Activated T-helper 2 cell treated with anti-CD3 and anti-CD28 coated beads, Interferon-gamma antibody, Interleukin-2, Interleukin-4, amounts not matched to agents 10 μg/mL and 5 μg/mL and 100 μg/mL, durations not matched to agents 14 hours and 24 hours and 36 hours (primary cell): ENCODE results near the gene DRD4. TPM values are rescaled to one million over a fixed set of nuclear protein-coding genes. Genes with fewer than 3 reads are reported as not detected.
"Not testable (repeated sequence)": the region's sequence is repeated elsewhere in the genome, so short reads cannot be mapped to it uniquely, and the experiment has no call there.

Experiments used
- DNase-seq: peaks from one replicate; pipeline ENCODE4 v3.0.0; 2021; ENCODE audit warnings: low spot score
- H3K27ac Mint-ChIP-seq: one replicate; pipeline ENCODE4 v1.8.0; 2021; ENCODE audit warnings: mixed read lengths
- H3K27me3 Mint-ChIP-seq: one replicate; pipeline ENCODE4 v1.8.0; 2021; ENCODE audit warnings: low read depth, mixed read lengths
- H3K36me3 Mint-ChIP-seq: one replicate; pipeline ENCODE4 v1.8.0; 2021; ENCODE audit warnings: low read depth, mixed read lengths
- H3K4me1 Mint-ChIP-seq: one replicate; pipeline ENCODE4 v1.8.0; 2021; ENCODE audit warnings: low read depth, mixed read lengths
- H3K4me3 Mint-ChIP-seq: one replicate; pipeline ENCODE4 v1.8.0; 2021; ENCODE audit warnings: low read depth, mild to moderate bottlenecking, moderate library complexity, mixed read lengths
- H3K9me3 Mint-ChIP-seq: one replicate; pipeline ENCODE4 v1.8.0; 2021; ENCODE audit warnings: mixed read lengths
- intact Hi-C: fragments of 100-400 bp; cut with micrococcal nuclease; formaldehyde crosslinking; loops from one replicate; pipeline ENCODE4 v1.15.1; 2023
- total RNA-seq: library from RNA; stranded (reverse); gene quantifications from 2 replicates; pipeline ENCODE4 v1.2.3, GENCODE V29; 2022

DRD4 gene
- total RNA-seq, 1 donor from 2014 or later: 0.30 TPM

DNA sequence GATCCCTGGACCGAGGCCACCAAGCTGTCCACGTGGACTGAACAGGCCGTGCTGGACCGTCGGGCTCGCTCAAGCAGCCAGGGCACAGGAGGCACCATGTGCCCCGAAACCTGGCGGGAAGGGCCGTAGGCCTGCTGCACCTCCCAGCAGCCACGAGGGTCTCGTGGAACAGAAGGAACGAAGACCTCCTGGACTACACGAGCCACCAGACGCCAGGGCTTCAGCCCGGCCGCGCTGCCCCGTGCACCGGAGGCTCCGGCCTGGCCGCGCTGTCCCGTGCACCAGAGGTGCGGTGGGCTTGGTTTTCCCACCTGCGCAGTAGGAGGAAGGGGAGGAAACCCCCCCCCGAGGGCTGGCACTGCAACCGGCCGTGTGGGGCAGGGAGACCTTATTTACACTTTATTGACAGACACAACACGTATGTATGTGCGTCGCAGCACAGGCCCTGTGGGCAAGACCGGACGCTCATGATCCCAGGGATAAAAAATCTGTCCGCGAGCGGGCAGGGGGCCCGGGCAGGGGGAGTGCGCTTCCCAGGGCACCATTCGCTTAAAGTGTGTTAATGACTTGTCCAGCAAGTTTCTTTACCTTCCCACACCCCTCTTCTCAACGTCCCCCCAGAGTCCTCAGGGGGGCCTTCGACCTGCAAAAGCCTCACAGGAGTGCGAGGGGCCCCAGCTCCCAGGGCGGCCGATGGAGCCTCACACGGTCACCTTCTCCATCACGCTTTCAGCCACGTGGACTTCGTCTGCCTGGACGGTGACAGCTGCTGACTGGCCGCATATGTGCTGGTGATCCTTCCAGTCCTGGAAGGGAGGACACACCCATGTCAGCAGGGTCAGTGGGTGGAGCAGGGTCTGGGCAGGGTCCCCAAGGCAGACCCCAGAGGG, 7.0 kb downstream of the DRD4 start:
- H3K4me1 Mint-ChIP-seq: no peaks in the 10 kb centered on the region
- H3K27me3 Mint-ChIP-seq: peaks cover 3% of the 10 kb centered on the region
- H3K4me3 Mint-ChIP-seq: no peak overlapping the region
- DNase-seq: no peak
- peaks cover 10% of the 10 kb centered on the region for H3K36me3 Mint-ChIP-seq
- H3K27ac Mint-ChIP-seq: no peak overlapping the region
- H3K9me3 Mint-ChIP-seq: no peaks in the 10 kb centered on the region
- intact Hi-C loops: no loop called here

DNA sequence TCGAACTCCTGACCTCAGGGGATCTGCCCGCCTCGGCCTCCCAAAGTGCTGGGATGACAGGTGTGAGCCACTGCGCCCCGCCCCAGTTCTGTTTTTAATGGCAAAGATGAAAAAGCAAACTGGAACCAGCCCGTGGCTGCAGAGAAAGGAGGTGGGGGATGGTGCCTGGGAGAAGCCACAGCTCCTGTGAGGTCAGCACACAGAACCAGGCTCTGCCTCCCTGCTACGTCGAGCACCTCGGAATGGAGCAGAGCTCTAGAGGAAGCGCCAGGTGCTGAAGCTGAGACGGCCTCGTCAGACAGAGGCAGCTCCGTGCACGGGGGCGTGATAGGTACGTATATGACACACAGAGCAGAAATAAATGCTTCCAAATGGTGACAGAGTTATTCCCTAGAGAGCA, 8.5 kb downstream of the DRD4 start:
- intact Hi-C loops: no loop called here
- Mint-ChIP-seq H3K27ac (no peak overlapping the region), H3K36me3 (peaks cover 13% of the 10 kb centered on the region)

DNA sequence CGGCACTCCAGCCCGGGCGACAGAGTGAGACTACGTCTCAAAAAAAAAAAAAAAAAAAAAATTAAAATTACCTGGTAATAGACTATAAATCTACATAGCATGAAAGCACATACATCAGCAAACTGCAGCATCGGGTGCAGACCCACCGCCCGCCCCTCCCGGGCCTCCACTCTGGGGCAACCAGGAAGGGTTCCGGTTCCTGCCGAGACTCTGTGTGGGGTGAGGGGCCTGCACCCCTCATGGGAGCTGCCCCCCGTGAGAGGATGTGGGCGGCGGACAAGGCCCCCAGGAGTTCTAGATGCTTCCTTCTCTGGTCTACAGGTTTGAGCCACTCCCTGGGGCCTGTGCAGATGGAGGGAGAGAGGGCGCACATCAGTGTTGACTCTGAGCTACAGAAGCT, 9.1 kb downstream of the DRD4 start:
- no peak for DNase-seq
- no peaks in the 10 kb centered on the region for H3K9me3 Mint-ChIP-seq
- H3K4me3 Mint-ChIP-seq: no peak overlapping the region
- no peaks in the 10 kb centered on the region for H3K27me3 Mint-ChIP-seq
- H3K4me1 Mint-ChIP-seq: no peaks in the 10 kb centered on the region
- peaks cover 17% of the 10 kb centered on the region for H3K36me3 Mint-ChIP-seq
- intact Hi-C loops: no loop called here
- H3K27ac Mint-ChIP-seq: no peak overlapping the region

More for the DNA sequence above, 8.5 kb downstream of the DRD4 start:
- Mint-ChIP-seq H3K4me1 (no peaks in the 10 kb centered on the region), H3K9me3 (no peaks in the 10 kb centered on the region), H3K4me3 (no peak overlapping the region), H3K27me3 (no peaks in the 10 kb centered on the region)
- no peak for DNase-seq

DNA sequence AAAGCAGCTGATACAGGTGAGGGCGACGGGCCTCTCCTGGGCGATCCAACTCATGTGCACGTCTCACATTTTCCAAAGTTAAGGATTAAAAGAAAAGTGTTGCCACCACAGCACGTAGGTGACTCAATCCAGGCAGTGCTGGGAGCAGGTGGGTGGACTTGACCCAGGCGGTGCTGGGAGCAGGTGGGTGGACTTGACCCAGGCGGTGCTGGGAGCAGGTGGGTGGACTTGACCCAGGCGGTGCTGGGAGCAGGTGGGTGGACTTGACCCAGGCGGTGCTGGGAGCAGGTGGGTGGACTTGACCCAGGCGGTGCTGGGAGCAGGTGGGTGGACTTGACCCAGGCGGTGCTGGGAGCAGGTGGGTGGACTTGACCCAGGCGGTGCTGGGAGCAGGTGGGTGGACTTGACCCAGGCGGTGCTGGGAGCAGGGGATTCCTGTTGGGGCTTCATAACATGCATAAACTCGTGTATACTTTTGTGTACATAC, 10.6 kb downstream of the DRD4 start:
- intact Hi-C loops, H3K4me3 Mint-ChIP-seq, DNase-seq, H3K4me1 Mint-ChIP-seq, H3K27ac Mint-ChIP-seq, H3K9me3 Mint-ChIP-seq, H3K27me3 Mint-ChIP-seq: not testable (repeated sequence)
- peaks cover 24% of the 10 kb centered on the region for H3K36me3 Mint-ChIP-seq

DNA sequence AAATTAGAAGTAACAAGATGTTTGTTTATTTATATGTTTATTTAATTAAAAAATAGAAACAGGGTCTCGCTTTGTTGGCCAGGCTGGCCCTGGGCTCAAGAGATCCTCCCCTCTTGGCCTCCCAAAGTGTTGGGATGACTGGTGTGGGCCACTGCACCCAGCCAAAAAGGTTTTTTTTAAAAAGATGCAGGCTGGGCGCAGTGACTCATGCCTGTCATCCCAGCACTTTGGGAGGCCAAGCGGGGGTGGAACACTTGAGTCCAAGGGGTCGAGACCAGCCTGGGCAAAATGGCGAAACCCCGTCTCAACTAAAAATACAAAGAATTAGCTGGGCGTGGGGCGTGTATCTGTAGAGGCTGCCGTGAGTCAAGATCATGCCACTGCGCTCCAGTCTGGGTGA, 13.4 kb downstream of the DRD4 start:
- no peak overlapping the region for H3K4me3 Mint-ChIP-seq
- peaks cover 30% of the 10 kb centered on the region for H3K36me3 Mint-ChIP-seq

DNA sequence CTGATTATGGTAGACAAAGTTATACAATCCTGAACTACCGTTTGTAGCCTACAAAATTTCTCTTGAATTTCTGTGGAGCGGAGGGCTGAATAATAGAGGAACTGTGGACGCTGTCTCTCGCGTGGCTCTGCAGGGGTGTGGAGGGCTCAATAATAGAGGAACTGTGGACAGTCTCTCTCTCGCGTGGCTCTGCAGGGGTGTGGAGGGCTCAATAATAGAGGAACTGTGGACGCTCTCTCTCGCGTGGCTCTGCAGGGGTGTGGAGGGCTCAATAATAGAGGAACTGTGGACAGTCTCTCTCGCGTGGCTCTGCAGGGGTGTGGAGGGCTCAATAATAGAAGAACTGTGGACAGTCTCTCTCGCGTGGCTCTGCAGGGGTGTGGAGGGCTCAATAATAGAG, 16.1 kb downstream of the DRD4 start:
- H3K27me3 Mint-ChIP-seq, intact Hi-C loops, DNase-seq, H3K4me3 Mint-ChIP-seq, H3K27ac Mint-ChIP-seq, H3K9me3 Mint-ChIP-seq, H3K4me1 Mint-ChIP-seq: not testable (repeated sequence)
- peaks cover 29% of the 10 kb centered on the region for H3K36me3 Mint-ChIP-seq

More for the DNA sequence above, 13.4 kb downstream of the DRD4 start:
- DNase-seq: no peak
- Mint-ChIP-seq H3K4me1 (no peaks in the 10 kb centered on the region), H3K9me3 (no peaks in the 10 kb centered on the region), H3K27ac (no peak overlapping the region), H3K27me3 (no peaks in the 10 kb centered on the region)
- intact Hi-C loops: no loop called here

DNA sequence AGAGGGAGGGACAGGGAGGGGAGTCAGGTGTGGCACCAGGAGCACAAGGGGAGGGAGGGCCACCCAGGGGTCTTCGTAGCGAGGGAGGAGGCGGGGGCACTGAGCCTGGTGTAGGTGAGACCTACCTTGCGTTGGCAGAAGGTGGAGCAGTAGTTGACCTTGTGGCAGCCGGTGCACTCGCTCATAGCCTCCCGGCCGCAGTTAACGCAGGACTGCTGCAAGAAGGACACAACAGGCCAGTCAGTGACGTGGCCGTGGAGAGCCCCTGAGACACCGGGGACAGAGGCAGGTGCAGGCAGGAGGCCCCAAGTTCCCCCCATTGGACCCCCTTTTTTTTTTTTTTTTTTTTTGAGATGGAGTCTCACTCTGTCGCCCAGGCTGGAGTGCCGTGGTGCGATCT, 16.8 kb downstream of the DRD4 start:
- H3K36me3 Mint-ChIP-seq: peaks cover 30% of the 10 kb centered on the region

DNA sequence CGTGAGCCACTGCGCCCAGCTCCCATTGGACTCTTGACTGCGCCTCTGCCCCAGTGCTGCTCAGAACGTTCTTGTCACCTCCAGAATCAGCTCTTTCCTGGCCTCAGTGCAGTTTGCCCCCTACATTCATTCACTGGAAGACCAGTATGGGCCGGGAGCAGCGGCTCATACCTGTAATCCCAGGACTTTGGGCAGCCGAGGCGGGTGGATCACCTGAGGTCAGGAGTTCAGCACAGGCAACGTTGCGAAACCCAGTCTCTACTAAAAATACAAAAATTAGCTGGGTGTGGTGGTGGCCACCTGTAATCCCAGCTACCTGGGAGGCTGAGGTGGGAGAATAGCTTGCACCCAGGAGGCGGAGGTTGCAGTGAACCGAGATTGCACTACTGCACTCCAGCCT, 17.4 kb downstream of the DRD4 start:
- H3K4me3 Mint-ChIP-seq, H3K9me3 Mint-ChIP-seq, DNase-seq, H3K27me3 Mint-ChIP-seq, H3K4me1 Mint-ChIP-seq, H3K27ac Mint-ChIP-seq, intact Hi-C loops: not testable (repeated sequence)
- peaks cover 30% of the 10 kb centered on the region for H3K36me3 Mint-ChIP-seq

More for the DNA sequence above, 16.8 kb downstream of the DRD4 start:
- no peaks in the 10 kb centered on the region for H3K4me1 Mint-ChIP-seq
- DNase-seq: no peak
- H3K9me3 Mint-ChIP-seq: no peaks in the 10 kb centered on the region
- intact Hi-C loops: no loop called here
- H3K4me3 Mint-ChIP-seq: no peak overlapping the region
- no peaks in the 10 kb centered on the region for H3K27me3 Mint-ChIP-seq
- no peak overlapping the region for H3K27ac Mint-ChIP-seq

DNA sequence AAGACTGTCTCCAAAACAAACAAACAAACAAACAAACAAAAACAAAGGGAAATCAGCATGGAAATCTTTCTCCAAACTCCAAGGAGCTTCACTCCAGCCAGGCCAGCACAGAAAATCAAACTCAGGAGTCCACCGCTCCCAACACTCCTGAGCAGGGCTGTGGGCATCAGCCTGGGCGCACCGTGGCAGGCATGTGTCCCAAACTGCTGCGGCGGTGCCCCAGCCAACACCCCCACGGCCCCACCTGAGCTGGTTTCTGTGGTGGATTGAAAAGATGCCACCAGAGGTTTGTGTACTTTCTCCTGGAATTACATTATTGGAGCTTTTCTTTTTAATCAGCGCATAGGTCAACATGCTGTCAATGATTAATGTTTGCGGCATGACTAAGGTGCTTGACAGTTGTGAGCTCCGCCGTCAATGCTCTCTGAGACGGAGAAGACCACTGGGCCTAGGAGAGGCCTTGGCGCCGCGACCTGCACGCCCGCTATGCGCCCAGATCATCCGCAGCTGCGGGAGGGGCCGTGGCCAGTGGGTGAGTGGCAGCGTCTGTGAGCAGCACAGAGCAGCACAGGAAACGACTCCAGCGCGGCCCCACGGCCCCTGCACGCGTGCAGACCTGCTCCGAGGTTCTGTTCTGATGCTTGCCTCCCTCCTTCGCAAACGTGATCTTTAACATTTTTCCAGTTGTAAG, 18.1 kb downstream of the DRD4 start:
- Mint-ChIP-seq H3K27ac (no peak overlapping the region), H3K36me3 (peaks cover 27% of the 10 kb centered on the region), H3K4me1 (no peaks in the 10 kb centered on the region), H3K4me3 (no peak overlapping the region), H3K27me3 (no peaks in the 10 kb centered on the region), H3K9me3 (no peaks in the 10 kb centered on the region)
- DNase-seq: no peak
- intact Hi-C loops: no loop called here

DNA sequence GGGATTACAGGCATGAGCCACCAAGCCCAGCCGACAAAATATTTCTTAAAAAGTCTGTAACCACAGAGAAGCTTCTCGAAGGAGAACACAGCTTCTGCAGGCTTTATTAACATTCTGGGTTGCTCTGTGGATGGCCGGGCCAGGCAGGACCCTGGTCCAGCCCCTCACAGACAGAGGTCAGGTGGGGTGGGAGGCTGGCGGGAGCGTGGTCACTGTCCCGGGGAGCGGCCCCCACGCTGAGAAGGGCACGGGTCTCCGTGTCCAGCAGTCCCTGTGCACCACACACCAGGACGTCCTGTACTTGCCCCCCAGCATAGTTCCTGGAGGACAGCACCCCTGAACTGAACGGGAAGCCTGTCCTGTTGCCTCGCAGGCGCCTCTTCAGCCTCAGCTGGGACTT, 19.4 kb downstream of the DRD4 start:
- DNase-seq: no peak
- intact Hi-C loops: no loop called here
- Mint-ChIP-seq H3K27me3 (no peaks in the 10 kb centered on the region), H3K4me3 (no peak overlapping the region), H3K27ac (no peak overlapping the region), H3K36me3 (peaks cover 20% of the 10 kb centered on the region), H3K4me1 (no peaks in the 10 kb centered on the region), H3K9me3 (no peaks in the 10 kb centered on the region)

DNA sequence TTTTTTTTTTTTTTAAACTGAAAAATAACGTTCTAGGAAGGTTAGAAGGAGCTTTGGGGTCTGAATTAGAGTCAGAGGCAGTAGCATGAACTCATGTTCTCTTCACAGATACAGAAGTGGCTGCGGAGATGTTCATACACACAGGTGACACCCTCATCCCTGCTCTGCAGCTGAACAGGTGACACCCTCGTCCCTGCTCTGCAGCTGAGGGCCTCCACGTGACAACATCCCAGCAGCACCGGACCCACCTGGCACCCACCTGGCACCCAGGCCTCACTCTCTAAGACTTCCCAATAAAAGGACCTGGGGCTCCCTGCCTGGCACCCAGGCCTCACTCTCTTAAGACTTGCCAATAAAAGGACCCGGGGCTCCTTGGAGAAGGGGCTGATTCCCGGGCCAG, 19.8 kb downstream of the DRD4 start:
- no peaks in the 10 kb centered on the region for H3K27me3 Mint-ChIP-seq
- DNase-seq: no peak
- no peak overlapping the region for H3K27ac Mint-ChIP-seq
- H3K36me3 Mint-ChIP-seq: peaks cover 20% of the 10 kb centered on the region
- H3K4me3 Mint-ChIP-seq: no peak overlapping the region
- intact Hi-C loops: no loop called here
- H3K4me1 Mint-ChIP-seq: no peaks in the 10 kb centered on the region
- H3K9me3 Mint-ChIP-seq: no peaks in the 10 kb centered on the region

DNA sequence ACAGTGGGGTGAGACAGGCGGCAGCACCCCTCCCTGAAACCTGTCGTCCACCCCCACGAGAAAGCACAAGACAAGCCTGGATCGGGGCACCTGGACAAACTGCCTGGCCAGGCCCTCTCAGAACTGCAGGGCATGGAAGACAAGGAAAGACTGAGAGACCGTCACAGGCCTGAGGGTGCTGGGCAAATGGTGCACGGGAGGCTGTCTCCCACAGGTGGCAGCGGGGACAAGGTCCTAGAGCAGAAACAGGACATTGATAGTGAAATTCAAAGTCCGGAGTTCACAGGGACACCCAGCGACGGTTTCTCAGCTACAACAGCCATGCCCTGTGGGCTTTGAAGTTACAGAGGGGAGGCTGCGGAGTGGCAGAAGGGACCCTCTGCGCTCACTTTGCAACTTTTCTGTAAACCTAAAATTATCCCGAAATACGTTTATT, 20.6 kb downstream of the DRD4 start:
- H3K4me3 Mint-ChIP-seq: no peak overlapping the region
- no peak for DNase-seq
- intact Hi-C loops: no loop called here
- peaks cover 21% of the 10 kb centered on the region for H3K36me3 Mint-ChIP-seq
- H3K9me3 Mint-ChIP-seq: no peaks in the 10 kb centered on the region
- no peak overlapping the region for H3K27ac Mint-ChIP-seq
- no peaks in the 10 kb centered on the region for H3K4me1 Mint-ChIP-seq
- H3K27me3 Mint-ChIP-seq: no peaks in the 10 kb centered on the region

DNA sequence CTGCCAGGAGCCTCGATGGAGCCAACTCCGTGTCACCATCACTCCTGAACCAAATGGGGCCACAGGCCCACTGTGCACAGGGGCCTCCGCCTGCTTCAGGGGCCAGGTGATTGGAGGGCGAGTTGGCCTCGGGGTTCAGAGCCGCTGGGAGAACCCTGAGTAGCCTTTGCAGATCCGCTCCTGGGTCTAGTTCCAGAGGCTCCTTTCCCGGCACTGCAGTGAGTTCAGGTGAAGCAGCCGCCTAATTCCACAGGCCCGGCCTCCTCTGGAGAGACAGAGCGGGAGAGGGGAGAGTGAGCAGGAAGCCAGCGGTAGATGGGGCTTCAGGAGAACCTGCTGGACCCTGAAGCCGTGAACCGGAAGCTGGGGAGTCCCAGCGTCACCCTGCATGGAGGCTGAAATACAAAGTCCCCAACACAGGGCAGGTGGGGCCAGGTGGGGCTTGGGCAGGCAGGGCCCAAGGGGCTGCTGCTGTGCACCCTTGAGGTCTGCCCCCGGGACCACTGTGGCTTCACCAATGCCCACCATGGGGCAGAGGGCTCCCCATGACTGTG, 22.5 kb downstream of the DRD4 start:
- peaks cover 18% of the 10 kb centered on the region for H3K36me3 Mint-ChIP-seq
- H3K4me1 Mint-ChIP-seq: no peaks in the 10 kb centered on the region
- intact Hi-C loops: no loop called here
- H3K27me3 Mint-ChIP-seq: no peaks in the 10 kb centered on the region
- DNase-seq: no peak
- no peaks in the 10 kb centered on the region for H3K9me3 Mint-ChIP-seq
- no peak overlapping the region for H3K4me3 Mint-ChIP-seq
- no peak overlapping the region for H3K27ac Mint-ChIP-seq
